GM19238 (cell line): ENCODE data around the gene MAPK4.
"Not testable (repeated sequence)": the region's sequence is repeated elsewhere in the genome, so short reads cannot be mapped to it uniquely, and the experiment has no call there.

Experiments
- DNase-seq: peaks from one replicate; pipeline ENCODE4 v3.0.0; 2011; ENCODE audit warnings: low spot score; ENCODE audit not compliant: insufficient read length

Gene MAPK4

GRCh38 chr18:50573679-50574078, 13.8 kb downstream of the MAPK4 start:
- DNase-seq: no peak

GRCh38 chr18:50578030-50578429, 18.1 kb downstream of the MAPK4 start:
- DNase-seq: no peak

GRCh38 chr18:50578651-50579050, 18.8 kb downstream of the MAPK4 start:
- DNase-seq: no peak

GRCh38 chr18:50579061-50579774, 19.3 kb downstream of the MAPK4 start:
- no peak for DNase-seq

- no peak for DNase-seq
Measured at GRCh38 chr18:50581517-50581916, 21.6 kb downstream of the MAPK4 start.

GRCh38 chr18:50582500-50582899, 22.6 kb downstream of the MAPK4 start:
- DNase-seq: no peak

- no peak for DNase-seq
Measured at GRCh38 chr18:50586710-50587109, 26.8 kb downstream of the MAPK4 start.

- DNase-seq: no peak
Measured at GRCh38 chr18:50590593-50590992, 30.7 kb downstream of the MAPK4 start.

GRCh38 chr18:50594012-50594411, 34.1 kb downstream of the MAPK4 start:
- no peak for DNase-seq

GRCh38 chr18:50594942-50595341, 35.1 kb downstream of the MAPK4 start:
- no peak for DNase-seq

- no peak for DNase-seq
Measured at GRCh38 chr18:50602466-50602865, 42.6 kb downstream of the MAPK4 start.

- DNase-seq: no peak
Measured at GRCh38 chr18:50606609-50607008, 46.7 kb downstream of the MAPK4 start.

GRCh38 chr18:50607378-50607926, 47.6 kb downstream of the MAPK4 start:
- DNase-seq: no peak

- not testable (repeated sequence) for DNase-seq
Measured at GRCh38 chr18:50609171-50609570, 49.3 kb downstream of the MAPK4 start.

- no peak for DNase-seq
Measured at GRCh38 chr18:50610349-50610748, 50.5 kb downstream of the MAPK4 start.

- no peak for DNase-seq
Measured at GRCh38 chr18:50611529-50611941, 51.6 kb downstream of the MAPK4 start.

GRCh38 chr18:50614838-50615237, 55.0 kb downstream of the MAPK4 start:
- no peak for DNase-seq

GRCh38 chr18:50616484-50617048, 56.7 kb downstream of the MAPK4 start:
- no peak for DNase-seq

GRCh38 chr18:50619861-50620275, 60.0 kb downstream of the MAPK4 start:
- no peak for DNase-seq

- no peak for DNase-seq
Measured at GRCh38 chr18:50620319-50620718, 60.4 kb downstream of the MAPK4 start.

GRCh38 chr18:50621366-50621765, 61.5 kb downstream of the MAPK4 start:
- no peak for DNase-seq

- DNase-seq: no peak
Measured at GRCh38 chr18:50622320-50622719, 62.4 kb downstream of the MAPK4 start.

GRCh38 chr18:50622865-50623393, 63.0 kb downstream of the MAPK4 start:
- no peak for DNase-seq
